ENCODE measurements around the gene IL4R. TPM values are rescaled to one million over a fixed set of nuclear protein-coding genes. Genes with fewer than 3 reads are reported as not detected.

Gene IL4R
- total RNA-seq, 1 experiment from 2014 or later = 29.6 TPM

GRCh38 chr16:27350006-27350405 lies 36.2 kb downstream of the IL4R start:
- Histone ChIP-seq H3K4me1 (ENCODE audit: control insufficient read depth in 1 of 2, insufficient read depth in 2 of 2, low read length in 2 of 2) (no peaks in the 10 kb centered on the region), H3K79me2 (ENCODE audit: insufficient read depth, low read length) (no peaks in the 10 kb centered on the region), H3K9ac (ENCODE audit: low read length) (no peak overlapping the region), H3K4me3 (replicated peaks in 1 of 2; ENCODE audit: low read depth in 1 of 2, low read length in 2 of 2) (no peak overlapping the region), H4K20me1 (ENCODE audit: insufficient read depth) (no peaks in the 10 kb centered on the region), H3K9me3 (ENCODE audit: control insufficient read depth in 1 of 2, insufficient read depth in 1 of 2, low read depth in 1 of 2, low read length in 2 of 2) (peaks cover 0 to 3% of the 10 kb centered on the region in 2 experiments; a peak in 1 of 4 replicates), H2AFZ (ENCODE audit: low read depth, low read length, poor library complexity, severe bottlenecking) (no peak overlapping the region), H3K27me3 (ENCODE audit: insufficient read depth, low read length) (no peaks in the 10 kb centered on the region), H3K27ac (ENCODE audit: low read depth, low read length) (no peak overlapping the region), H3K36me3 (ENCODE audit: control insufficient read depth in 1 of 2, insufficient read depth in 2 of 2, low read length in 2 of 2) (peaks cover 9 to 43% of the 10 kb centered on the region in 2 experiments; a peak in 3 of 4 replicates), H3K4me2 (ENCODE audit: low read length) (no peak overlapping the region), H3K9me2 (ENCODE audit: insufficient read depth) (no peaks in the 10 kb centered on the region)
- intact Hi-C loops (cut with micrococcal nuclease) = no loop called here
- DNase-seq (ENCODE audit: low read depth, low spot score) (no peak), ATAC-seq (no peak)
- POLR2A ChIA-PET = no interaction called here
- no TSS peak for BruUV-seq (replicated peaks)
- TF ChIP-seq SRF (IDR thresholded peaks at IDR 0.05; ENCODE audit: low read depth) = no peak
- TF ChIP-seq, protein P1, sequence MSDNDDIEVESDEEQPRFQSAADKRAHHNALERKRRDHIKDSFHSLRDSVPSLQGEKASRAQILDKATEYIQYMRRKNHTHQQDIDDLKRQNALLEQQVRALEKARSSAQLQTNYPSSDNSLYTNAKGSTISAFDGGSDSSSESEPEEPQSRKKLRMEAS (IDR thresholded peaks at IDR 0.05) = no peak
- TF ChIP-seq CEBPB (IDR thresholded peaks at IDR 0.05; ENCODE audit: low read depth) = no peak
- no peak for TF ChIP-seq CBX3 (IDR thresholded peaks at IDR 0.05; ENCODE audit: low read depth)
- no peak for TF ChIP-seq REST (IDR thresholded peaks at IDR 0.05; ENCODE audit: low read depth)
- TF ChIP-seq ATF3 (IDR thresholded peaks at IDR 0.05) = no peak
- TF ChIP-seq ZBTB33 (IDR thresholded peaks at IDR 0.05; ENCODE audit: extremely low read depth, insufficient replicate concordance, low read length) = no peak
- CTCF ChIA-PET = no interaction called here
- RAD21 ChIA-PET (ENCODE audit: low non-redundant PET in 1 of 2, low total read pairs in 2 of 2, uncharacterized antibody in 2 of 2, unreplicated experiment in 2 of 2) = no interaction called here
